ENCODE measurements around the gene KIF17. TPM values are rescaled to one million over a fixed set of nuclear protein-coding genes. Genes with fewer than 3 reads are reported as not detected.
A peak's percentile ranks its signal among the peaks of the same experiment; 100 is the strongest.

Gene KIF17
- total and polyA plus RNA-seq, 4 donors: 0.49 to 3.2 (median 2.6) TPM

DNA sequence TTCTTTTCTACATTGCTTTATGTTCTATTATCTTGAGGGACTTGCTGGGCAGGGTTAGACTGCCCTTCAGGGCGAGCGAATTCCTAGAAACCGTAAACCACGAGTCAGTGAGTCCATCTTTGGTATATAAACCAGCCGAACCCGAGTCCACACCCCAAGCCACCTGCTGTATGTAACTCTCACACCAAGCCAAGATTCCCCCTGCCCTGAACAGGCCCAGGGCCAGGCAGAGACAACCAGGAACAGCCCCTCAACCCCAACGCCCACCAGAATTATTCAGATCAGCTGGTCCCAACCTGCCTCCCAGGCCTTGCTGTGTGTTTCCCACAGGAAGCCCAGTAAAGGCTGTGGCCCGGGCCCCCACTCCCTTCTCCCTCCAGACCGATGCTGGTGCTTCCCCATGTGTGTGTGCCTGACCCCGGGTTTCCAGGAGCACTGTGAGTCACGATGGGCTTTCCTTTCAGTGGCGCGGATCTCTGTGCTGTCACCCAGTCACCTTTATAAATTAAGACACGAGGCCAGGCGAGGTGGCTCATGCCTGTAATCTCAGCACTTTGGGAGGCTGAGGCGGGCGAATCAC lies 17.1 kb downstream of the KIF17 start:
- Histone ChIP-seq H3K36me3 (ENCODE audit: control insufficient read depth in 1 of 2, insufficient read depth in 2 of 2, low read length in 1 of 2) (no peaks in the 10 kb centered on the region), H3K27me3 (ENCODE audit: control insufficient read depth in 1 of 2, insufficient read depth in 2 of 2, low read length in 1 of 2) (no peaks in the 10 kb centered on the region), H3K4me1 (ENCODE audit: control insufficient read depth in 1 of 2, insufficient read depth in 2 of 2, low read length in 2 of 2) (no peaks in the 10 kb centered on the region), H3K9me3 (ENCODE audit: control insufficient read depth, low read length) (no peaks in the 10 kb centered on the region), H3K4me3 (ENCODE audit: low read length in 2 of 2) (no peak overlapping the region), H3K27ac (ENCODE audit: low read depth in 1 of 2, low read length in 2 of 2) (no peak overlapping the region)
- WGBS, 2 donors: 92% methylated on average over 17 of the region's 17 CpGs
- intact Hi-C loops (cut with DNase I): no loop called here
- ATAC-seq (ENCODE audit: low FRiP score) (no peak), DNase-seq (no peak)

DNA sequence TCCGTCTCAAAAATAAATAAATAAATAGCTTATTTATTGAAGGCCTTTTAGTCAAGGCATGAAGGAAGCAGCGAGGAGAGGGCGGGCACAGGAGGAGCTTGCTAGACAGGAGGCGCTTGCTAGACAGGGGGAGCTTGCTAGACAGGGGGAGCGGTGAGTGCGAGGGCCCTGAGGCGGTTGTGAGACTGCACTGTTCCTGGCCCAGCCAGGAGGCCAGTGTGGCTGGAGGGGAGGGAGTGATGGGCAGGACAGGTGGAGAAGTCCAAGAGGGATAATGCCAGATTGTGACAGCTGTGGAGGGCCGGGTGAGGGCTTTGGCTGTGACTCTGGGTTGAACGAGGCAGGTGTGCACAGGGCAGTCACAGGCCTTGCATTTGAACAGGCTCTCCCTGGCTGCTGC lies 18.2 kb downstream of the KIF17 start:
- H3K4me3 ChIP-seq (ENCODE audit: low read length in 2 of 2): no peak overlapping the region
- H3K27me3 ChIP-seq (ENCODE audit: control insufficient read depth in 1 of 2, insufficient read depth in 2 of 2, low read length in 1 of 2): no peaks in the 10 kb centered on the region
- no peaks in the 10 kb centered on the region for H3K9me3 ChIP-seq (ENCODE audit: control insufficient read depth, low read length)
- no peaks in the 10 kb centered on the region for H3K4me1 ChIP-seq (ENCODE audit: control insufficient read depth in 1 of 2, insufficient read depth in 2 of 2, low read length in 2 of 2)
- 93 to 96% methylated on average over 9 of the region's 9 CpGs for WGBS, 2 donors
- H3K27ac ChIP-seq (ENCODE audit: low read depth in 1 of 2, low read length in 2 of 2): no peak overlapping the region
- H3K36me3 ChIP-seq (ENCODE audit: control insufficient read depth in 1 of 2, insufficient read depth in 2 of 2, low read length in 1 of 2): no peaks in the 10 kb centered on the region
- DNase-seq: no peak
- no peak for ATAC-seq (ENCODE audit: low FRiP score)
- intact Hi-C loops (cut with DNase I): loop anchor here in 1 of 2 donors (5.0 to 10.0 kb wide), 2 partner anchors 65 to 498 kb away; no protein-coding TSS in a partner anchor

DNA sequence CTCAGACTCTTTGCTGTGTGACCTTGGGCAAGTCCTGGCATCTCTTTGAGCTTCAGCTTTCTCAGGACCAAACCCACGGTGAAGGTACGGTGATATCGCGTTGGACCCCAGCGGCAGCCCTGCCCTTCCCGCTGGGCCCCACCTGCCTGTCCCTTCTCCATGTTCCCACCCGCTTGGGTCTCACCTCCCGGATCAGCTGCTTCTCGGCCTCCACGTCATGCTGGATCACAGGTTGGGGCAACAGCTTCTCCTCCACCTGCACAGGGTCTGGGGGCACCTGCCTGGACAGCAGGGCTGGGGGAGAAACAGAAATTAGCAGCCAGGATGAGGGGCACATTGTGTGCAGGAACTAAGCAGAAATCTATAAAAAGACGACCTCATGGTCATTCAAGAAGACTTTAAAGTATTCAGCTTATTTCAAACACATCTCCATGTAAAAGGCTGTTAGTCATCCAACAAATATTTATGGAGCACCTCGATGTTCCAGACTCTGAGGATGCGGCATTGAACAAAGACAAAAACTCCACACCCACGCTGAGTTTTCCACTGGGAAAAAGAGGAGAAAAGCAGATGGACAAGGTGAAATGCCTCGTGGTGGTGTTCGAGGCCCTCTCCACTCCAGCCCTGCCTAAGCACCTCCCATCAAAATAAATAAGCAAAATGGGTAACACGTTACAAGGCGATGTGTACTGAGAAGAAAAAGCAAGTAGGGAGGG lies 19.5 kb downstream of the KIF17 start:
- 85 to 88% methylated on average over 18 of the region's 18 CpGs for WGBS, 2 donors
- no peaks in the 10 kb centered on the region for H3K4me1 ChIP-seq (ENCODE audit: control insufficient read depth in 1 of 2, insufficient read depth in 2 of 2, low read length in 2 of 2)
- ATAC-seq (ENCODE audit: low FRiP score) (no peak), DNase-seq (no peak)
- no peaks in the 10 kb centered on the region for H3K9me3 ChIP-seq (ENCODE audit: control insufficient read depth, low read length)
- no peaks in the 10 kb centered on the region for H3K36me3 ChIP-seq (ENCODE audit: control insufficient read depth in 1 of 2, insufficient read depth in 2 of 2, low read length in 1 of 2)
- intact Hi-C loops (cut with DNase I): loop anchor here in 1 of 2 donors (5.0 to 10.0 kb wide), 2 partner anchors 66 to 499 kb away; no protein-coding TSS in a partner anchor
- no peak overlapping the region for H3K4me3 ChIP-seq (ENCODE audit: low read length in 2 of 2)
- no peaks in the 10 kb centered on the region for H3K27me3 ChIP-seq (ENCODE audit: control insufficient read depth in 1 of 2, insufficient read depth in 2 of 2, low read length in 1 of 2)
- H3K27ac ChIP-seq (ENCODE audit: low read depth in 1 of 2, low read length in 2 of 2): no peak overlapping the region

DNA sequence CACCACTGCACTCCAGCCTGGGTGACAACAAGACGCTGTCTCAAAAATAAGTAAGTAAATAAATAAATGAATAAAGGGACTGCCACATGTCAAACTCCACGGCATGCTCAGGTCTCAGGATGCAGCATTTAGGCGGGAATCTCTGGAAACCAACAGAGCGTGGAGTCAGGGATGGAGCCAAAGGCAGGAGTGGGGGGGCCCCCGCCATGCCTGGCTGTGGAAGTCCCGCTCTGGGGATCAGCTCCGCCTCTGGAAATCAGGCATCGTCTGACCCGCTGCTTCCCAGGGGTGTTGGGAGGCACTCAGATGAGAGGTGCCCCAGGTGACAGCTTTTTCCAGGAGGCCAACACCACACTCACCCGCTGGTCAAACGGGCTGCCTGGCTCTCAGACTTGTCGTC lies 20.2 kb downstream of the KIF17 start:
- Histone ChIP-seq H3K27ac (ENCODE audit: low read depth in 1 of 2, low read length in 2 of 2) (no peak overlapping the region), H3K27me3 (ENCODE audit: control insufficient read depth in 1 of 2, insufficient read depth in 2 of 2, low read length in 1 of 2) (no peaks in the 10 kb centered on the region), H3K9me3 (ENCODE audit: control insufficient read depth, low read length) (no peaks in the 10 kb centered on the region), H3K4me3 (ENCODE audit: low read length in 2 of 2) (no peak overlapping the region), H3K36me3 (ENCODE audit: control insufficient read depth in 1 of 2, insufficient read depth in 2 of 2, low read length in 1 of 2) (no peaks in the 10 kb centered on the region), H3K4me1 (ENCODE audit: control insufficient read depth in 1 of 2, insufficient read depth in 2 of 2, low read length in 2 of 2) (no peaks in the 10 kb centered on the region)
- no peak for ATAC-seq (ENCODE audit: low FRiP score)
- WGBS, 2 donors: 85 to 87% methylated on average over 12 of the region's 12 CpGs
- DNase-seq: no peak
- intact Hi-C loops (cut with DNase I): loop anchor here in 1 of 2 donors (5.0 to 10.0 kb wide), 2 partner anchors 67 to 500 kb away; no protein-coding TSS in a partner anchor

DNA sequence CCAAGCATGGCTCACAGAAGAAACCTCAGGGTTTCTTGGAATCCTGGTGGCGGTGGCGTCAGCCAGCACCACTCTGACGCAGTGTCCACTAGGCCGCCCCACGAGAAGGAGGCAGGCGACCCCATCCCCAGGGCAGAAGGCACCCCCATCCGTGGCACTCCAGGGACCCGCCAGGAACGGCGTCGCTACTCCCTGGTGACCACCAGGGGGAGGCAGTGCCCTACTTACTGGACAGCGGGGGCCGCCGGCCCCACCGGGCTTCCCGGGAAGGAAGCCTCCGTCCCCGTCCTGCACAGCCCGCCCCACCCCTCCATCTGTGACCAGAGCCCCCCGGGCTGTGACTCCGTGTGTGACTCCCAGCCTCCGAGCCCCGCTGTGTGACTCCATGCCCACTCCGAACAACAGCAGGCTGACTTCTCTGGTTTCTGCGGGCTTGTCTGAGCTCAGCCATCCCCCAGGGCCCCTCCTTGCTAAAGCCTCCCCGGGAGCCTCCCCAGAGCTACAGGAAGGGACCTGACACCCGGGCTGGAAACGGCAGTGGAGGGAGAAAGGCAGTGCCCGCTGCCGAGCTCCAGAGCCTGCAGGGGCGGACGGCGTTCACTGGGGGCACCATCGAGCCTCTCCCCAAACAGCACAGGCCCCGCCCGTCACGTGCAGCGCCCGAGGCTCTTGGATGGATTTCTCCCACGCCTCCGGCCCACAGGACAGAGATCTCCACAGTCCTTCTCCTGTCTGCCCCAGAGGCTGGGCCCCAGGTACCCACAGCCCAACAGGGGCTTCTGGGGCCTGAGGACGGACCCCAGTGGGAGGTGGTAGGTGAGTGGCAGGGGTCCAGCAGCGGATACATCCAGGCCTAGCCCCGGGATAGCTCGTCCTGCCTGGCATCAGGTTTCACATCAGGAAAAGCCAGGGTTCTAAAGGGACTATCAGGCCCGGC lies 21.1 kb downstream of the KIF17 start:
- no peaks in the 10 kb centered on the region for H3K36me3 ChIP-seq (ENCODE audit: control insufficient read depth in 1 of 2, insufficient read depth in 2 of 2, low read length in 1 of 2)
- ATAC-seq (ENCODE audit: low FRiP score) (peak; percentile 95), DNase-seq (peak; percentile 91 to 95)
- peak overlapping the region; percentile 31 to 48 for H3K4me3 ChIP-seq (ENCODE audit: low read length in 2 of 2)
- intact Hi-C loops (cut with DNase I): loop anchor here (1.0 to 10.0 kb wide), 3 partner anchors 68 to 501 kb away; no protein-coding TSS in a partner anchor
- no peaks in the 10 kb centered on the region for H3K27me3 ChIP-seq (ENCODE audit: control insufficient read depth in 1 of 2, insufficient read depth in 2 of 2, low read length in 1 of 2)
- no peaks in the 10 kb centered on the region for H3K4me1 ChIP-seq (ENCODE audit: control insufficient read depth in 1 of 2, insufficient read depth in 2 of 2, low read length in 2 of 2)
- no peaks in the 10 kb centered on the region for H3K9me3 ChIP-seq (ENCODE audit: control insufficient read depth, low read length)
- 1 to 2% methylated on average over 39 to 46 of the region's 46 CpGs for WGBS, 2 donors
- peak overlapping the region in 1 of 2 donors; percentile 55 for H3K27ac ChIP-seq (ENCODE audit: low read depth in 1 of 2, low read length in 2 of 2)

DNA sequence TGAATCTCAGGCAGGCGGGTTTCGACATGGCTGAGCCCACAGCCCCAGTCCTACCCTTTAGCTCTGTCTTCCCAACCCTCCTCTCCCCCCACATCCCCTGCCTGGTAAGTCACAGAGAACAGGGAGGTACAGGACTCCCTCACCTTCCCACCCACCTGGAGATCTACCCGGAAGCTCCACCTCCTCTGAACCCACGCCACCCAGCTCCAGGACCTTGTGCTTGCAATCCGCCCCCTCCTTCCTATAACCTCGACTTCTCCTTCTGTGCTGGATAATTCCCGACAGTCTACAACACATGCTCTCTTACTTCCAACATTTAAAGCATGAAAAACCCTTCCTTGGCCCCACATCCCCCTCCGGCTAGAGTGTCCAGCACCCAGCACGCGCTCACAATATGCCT lies 22.3 kb downstream of the KIF17 start:
- 82 to 86% methylated on average over 10 of the region's 10 CpGs for whole genome bisulfite sequencing, 2 donors
- Histone ChIP-seq H3K27ac (ENCODE audit: low read depth in 1 of 2, low read length in 2 of 2) (no peak overlapping the region), H3K9me3 (ENCODE audit: control insufficient read depth, low read length) (no peaks in the 10 kb centered on the region), H3K4me1 (ENCODE audit: control insufficient read depth in 1 of 2, insufficient read depth in 2 of 2, low read length in 2 of 2) (no peaks in the 10 kb centered on the region), H3K27me3 (ENCODE audit: control insufficient read depth in 1 of 2, insufficient read depth in 2 of 2, low read length in 1 of 2) (no peaks in the 10 kb centered on the region), H3K36me3 (ENCODE audit: control insufficient read depth in 1 of 2, insufficient read depth in 2 of 2, low read length in 1 of 2) (no peaks in the 10 kb centered on the region), H3K4me3 (ENCODE audit: low read length in 2 of 2) (no peak overlapping the region)
- ATAC-seq (ENCODE audit: low FRiP score) (no peak), DNase-seq (no peak)
- intact Hi-C loops (cut with DNase I): loop anchor here in 1 of 2 donors (5.0 to 10.0 kb wide), 2 partner anchors 69 to 502 kb away; no protein-coding TSS in a partner anchor

DNA sequence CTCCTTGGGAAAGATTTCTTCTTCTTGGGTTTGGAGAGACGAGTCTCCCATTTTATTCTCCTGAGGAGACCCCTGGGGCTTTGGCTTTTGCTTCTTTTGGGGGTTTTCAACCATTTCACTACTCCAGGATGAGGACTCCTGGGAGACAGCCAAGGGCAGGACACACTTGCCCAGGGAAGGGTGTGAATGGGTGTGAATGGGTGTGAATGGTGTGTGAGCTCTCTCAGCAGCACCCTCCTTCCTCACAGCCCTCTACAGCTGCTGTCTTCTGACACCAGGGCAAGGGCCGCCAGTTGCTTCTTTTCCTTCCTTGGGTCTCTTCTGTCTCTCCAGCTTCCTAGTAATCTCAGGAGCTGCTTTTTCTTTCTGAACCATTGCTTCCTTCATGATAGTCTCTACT lies 24.2 kb downstream of the KIF17 start:
- Histone ChIP-seq H3K36me3 (ENCODE audit: control insufficient read depth in 1 of 2, insufficient read depth in 2 of 2, low read length in 1 of 2) (no peaks in the 10 kb centered on the region), H3K9me3 (ENCODE audit: control insufficient read depth, low read length) (no peaks in the 10 kb centered on the region), H3K4me3 (ENCODE audit: low read length in 2 of 2) (no peak overlapping the region), H3K27me3 (ENCODE audit: control insufficient read depth in 1 of 2, insufficient read depth in 2 of 2, low read length in 1 of 2) (no peaks in the 10 kb centered on the region), H3K4me1 (ENCODE audit: control insufficient read depth in 1 of 2, insufficient read depth in 2 of 2, low read length in 2 of 2) (no peaks in the 10 kb centered on the region), H3K27ac (ENCODE audit: low read depth in 1 of 2, low read length in 2 of 2) (no peak overlapping the region)
- no peak for DNase-seq
- ATAC-seq (ENCODE audit: low FRiP score): no peak
- WGBS, 2 donors: 81 to 91% methylated on average over 2 of the region's 2 CpGs
- intact Hi-C loops (cut with DNase I): loop anchor here in 1 of 2 donors (10.0 kb wide), 1 partner anchor 71 kb away; no protein-coding TSS in a partner anchor

DNA sequence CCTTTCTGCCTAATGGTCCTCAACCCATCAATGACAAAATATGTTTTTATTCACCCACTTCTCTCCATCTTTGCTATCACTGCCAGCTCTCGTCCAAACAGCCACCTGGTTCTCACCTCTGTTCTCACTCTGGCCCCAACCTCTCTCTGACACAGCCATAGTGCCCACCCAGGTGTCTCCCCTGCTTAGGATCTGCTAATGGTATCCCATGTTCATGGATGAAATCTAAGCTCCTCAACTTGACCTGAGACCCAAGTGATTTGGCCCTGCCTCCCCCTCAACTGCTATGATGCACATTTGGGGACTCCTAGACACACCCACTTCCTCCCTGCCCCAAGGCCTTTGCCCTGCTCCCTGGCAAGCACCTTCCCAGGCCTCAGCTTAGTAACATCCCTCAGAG lies 25.9 kb downstream of the KIF17 start:
- H3K27me3 ChIP-seq (ENCODE audit: control insufficient read depth in 1 of 2, insufficient read depth in 2 of 2, low read length in 1 of 2): no peaks in the 10 kb centered on the region
- no peaks in the 10 kb centered on the region for H3K9me3 ChIP-seq (ENCODE audit: control insufficient read depth, low read length)
- no peak overlapping the region for H3K4me3 ChIP-seq (ENCODE audit: low read length in 2 of 2)
- intact Hi-C loops (cut with DNase I): loop anchor here in 1 of 2 donors (10.0 kb wide), 1 partner anchor 73 kb away; no protein-coding TSS in a partner anchor
- WGBS, 2 donors: 92 to 93% methylated on average over 1 of the region's 1 CpG
- H3K27ac ChIP-seq (ENCODE audit: low read depth in 1 of 2, low read length in 2 of 2): no peak overlapping the region
- H3K4me1 ChIP-seq (ENCODE audit: control insufficient read depth in 1 of 2, insufficient read depth in 2 of 2, low read length in 2 of 2): no peaks in the 10 kb centered on the region
- no peaks in the 10 kb centered on the region for H3K36me3 ChIP-seq (ENCODE audit: control insufficient read depth in 1 of 2, insufficient read depth in 2 of 2, low read length in 1 of 2)
- ATAC-seq (ENCODE audit: low FRiP score) (no peak), DNase-seq (no peak)
